GM23248 (cell line): ENCODE measurements around the gene MOXD1.

Experiments used
- EZH2 ChIP-seq: fragments of 200-600 bp; sonication (generic); IDR thresholded peaks from 2 replicates; pipeline ENCODE4 v1.6.1; 2018; ENCODE audit warnings: antibody characterized with exemption, mild to moderate bottlenecking; ENCODE audit not compliant: insufficient read depth, poor library complexity, severe bottlenecking
- EZH2phosphoT487 ChIP-seq: fragments of 200-600 bp; sonication (generic); IDR thresholded peaks from 2 replicates; pipeline ENCODE4 v1.6.1; 2018; ENCODE audit warnings: antibody characterized with exemption, moderate library complexity, mild to moderate bottlenecking, low read depth; ENCODE audit not compliant: insufficient read depth

- TF ChIP-seq EZH2, result no peak
- TF ChIP-seq EZH2phosphoT487, result no peak
These were observed 102.8 kb downstream of the MOXD1 start for GRCh38 chr6:132298344-132298949.
